Skin epidermis (tissue), 12 donors: ENCODE data around the gene KRABD2.

Source experiments
- H3K27ac ChIP-seq, 21 experiments: fragments of 200-600 bp; sonication (generic) in 11 of 21; one replicate each; pipeline ENCODE4 v1.5.0; 2020; ENCODE audit warnings: mild to moderate bottlenecking in 3 of 21, inconsistent platforms in 2 of 21, moderate library complexity in 2 of 21
- H3K4me3 ChIP-seq, 7 experiments: fragments of 200-600 bp; sonication (generic) in 2 of 7; one replicate each; pipeline ENCODE4 v1.5.0; 2020; ENCODE audit warnings: inconsistent platforms in 2 of 7, mild to moderate bottlenecking in 2 of 7, moderate library complexity in 1 of 7

KRABD2 gene

GRCh38 chr17:8376271-8377067, at the start of gene KRABD2:
KRABD2 (minus strand) TSS chr17:8376704.
- peak within 1 kb of the TSS in 20 of 21 experiments; percentile 68 to 96 (median 88) for H3K27ac ChIP-seq
- peak within 1 kb of the TSS; percentile 47 to 72 (median 65) for H3K4me3 ChIP-seq

GRCh38 chr17:8421571-8421970, 45.1 kb upstream of the KRABD2 start:
- H3K27ac ChIP-seq: peak overlapping the region in 8 of 21 experiments; percentile 0 to 76 (median 52)
- H3K4me3 ChIP-seq: no peak overlapping the region

- peak overlapping the region in 14 of 21 experiments; percentile 4 to 76 (median 54) for H3K27ac ChIP-seq
- no peak overlapping the region for H3K4me3 ChIP-seq
Observed at GRCh38 chr17:8420041-8420934, 43.8 kb upstream of the KRABD2 start.

- H3K27ac ChIP-seq: peak overlapping the region in 5 of 21 experiments; percentile 10 to 74 (median 65)
- no peak overlapping the region for H3K4me3 ChIP-seq
Observed at GRCh38 chr17:8419305-8419704, 42.8 kb upstream of the KRABD2 start.

GRCh38 chr17:8418471-8418870, 42.0 kb upstream of the KRABD2 start:
- no peak overlapping the region for H3K4me3 ChIP-seq
- H3K27ac ChIP-seq: peak overlapping the region in 16 of 21 experiments; percentile 1 to 79 (median 58)

- Histone ChIP-seq H3K27ac (peak overlapping the region in 17 of 21 experiments; percentile 23 to 79 (median 65)), H3K4me3 (no peak overlapping the region)
Observed at GRCh38 chr17:8417806-8418205, 41.3 kb upstream of the KRABD2 start.

GRCh38 chr17:8413938-8414337, 37.4 kb upstream of the KRABD2 start:
- H3K27ac ChIP-seq: peak overlapping the region in 4 of 21 experiments; percentile 19 to 76 (median 40)

GRCh38 chr17:8413328-8413727, 36.8 kb upstream of the KRABD2 start:
- H3K27ac ChIP-seq: peak overlapping the region in 16 of 21 experiments; percentile 10 to 76 (median 54)
- peak overlapping the region in 2 of 7 experiments; percentile 14 to 22 for H3K4me3 ChIP-seq

More at GRCh38 chr17:8413938-8414337, 37.4 kb upstream of the KRABD2 start:
- peak overlapping the region in 2 of 7 experiments; percentile 8 to 14 for H3K4me3 ChIP-seq

- peak overlapping the region in 10 of 21 experiments; percentile 0 to 76 (median 51) for H3K27ac ChIP-seq
- H3K4me3 ChIP-seq: no peak overlapping the region
Observed at GRCh38 chr17:8412089-8412488, 35.6 kb upstream of the KRABD2 start.

- Histone ChIP-seq H3K4me3 (no peak overlapping the region), H3K27ac (peak overlapping the region in 10 of 21 experiments; percentile 2 to 65 (median 38))
Observed at GRCh38 chr17:8410883-8411238, 34.4 kb upstream of the KRABD2 start.

GRCh38 chr17:8409966-8410882, 33.7 kb upstream of the KRABD2 start:
- Histone ChIP-seq H3K4me3 (no peak overlapping the region), H3K27ac (peak overlapping the region in 11 of 21 experiments; percentile 2 to 65 (median 27))

- Histone ChIP-seq H3K4me3 (peak overlapping the region in 1 of 7 experiments; percentile 11), H3K27ac (peak overlapping the region in 7 of 21 experiments; percentile 0 to 69 (median 31))
Observed at GRCh38 chr17:8408371-8408770, 31.9 kb upstream of the KRABD2 start.

GRCh38 chr17:8406174-8406573, 29.7 kb upstream of the KRABD2 start:
- no peak overlapping the region for H3K27ac ChIP-seq

GRCh38 chr17:8405499-8406016, 29.1 kb upstream of the KRABD2 start:
- no peak overlapping the region for H3K27ac ChIP-seq
- H3K4me3 ChIP-seq: no peak overlapping the region

More at GRCh38 chr17:8406174-8406573, 29.7 kb upstream of the KRABD2 start:
- H3K4me3 ChIP-seq: no peak overlapping the region

GRCh38 chr17:8402921-8403536, 26.5 kb upstream of the KRABD2 start:
- Histone ChIP-seq H3K4me3 (no peak overlapping the region), H3K27ac (no peak overlapping the region)

- H3K27ac ChIP-seq: no peak overlapping the region
- H3K4me3 ChIP-seq: no peak overlapping the region
Observed at GRCh38 chr17:8401107-8401506, 24.6 kb upstream of the KRABD2 start.

- Histone ChIP-seq H3K27ac (no peak overlapping the region), H3K4me3 (no peak overlapping the region)
Observed at GRCh38 chr17:8398980-8399379, 22.5 kb upstream of the KRABD2 start.

- Histone ChIP-seq H3K4me3 (peak within 1 kb of the TSS in 2 of 7 experiments; percentile 7 to 21), H3K27ac (peak within 1 kb of the TSS in 4 of 21 experiments; percentile 10 to 37 (median 20))
Observed at GRCh38 chr17:8397636-8398035, 21.1 kb upstream of the KRABD2 start, which contains the start of gene RNF222. RNF222 (minus strand) TSS chr17:8397827; CDS start chr17:8393461, 4,366 bp downstream.
